Endothelial cell of umbilical vein (primary cell): ENCODE measurements around the gene ANKRD49. TPM values are rescaled to one million over a fixed set of nuclear protein-coding genes. Genes with fewer than 3 reads are reported as not detected.

Experiments
- BruUV-seq: library from RNA; stranded (reverse); fragments of 400-500 nt; replicated peaks from 2 replicates; lab custom pipeline; 2021; lab: Mats Ljungman, UMichigan
- CTCF ChIA-PET: fragments of 300-600, 350-600 bp; sonication (Branson Sonifier 250); formaldehyde crosslinking; loops from one replicate; lab custom pipeline; 2021; ENCODE audit warnings: antibody characterized with exemption, inconsistent platforms; lab: Charles Lee
- POLR2A ChIA-PET: fragments of 300-600, 350-600 bp; sonication (Branson Sonifier 250); formaldehyde crosslinking; loops from one replicate; lab custom pipeline; 2021; ENCODE audit warnings: antibody characterized with exemption, inconsistent platforms; lab: Charles Lee
- DNase-seq: peaks from one replicate; pipeline ENCODE4 v3.0.0-alpha.2; 2011; ENCODE audit warnings: low read depth, low spot score
- FAIRE-seq: peaks from 2 replicates; lab custom pipeline; 2011; peaks lifted over from hg19 to GRCh38; lab: Jason Lieb, UNC
- H2AFZ ChIP-seq: 2 replicates; pipeline ENCODE4 v1.6.0; 2012; ENCODE audit warnings: low read depth, low read length, control low read depth, inconsistent platforms
- H3K27ac ChIP-seq: 2 replicates; pipeline ENCODE4 v1.5.1; 2011; ENCODE audit warnings: low read depth, mild to moderate bottlenecking, control low read depth, low read length, moderate library complexity; ENCODE audit not compliant: insufficient read depth
- H3K27me3 ChIP-seq, 2 experiments: 2 replicates each; pipeline versions ENCODE4 v1.6.0 to v1.6.1; 2011; ENCODE audit warnings: low read length in 2 of 2, mixed read lengths in 1 of 2; ENCODE audit not compliant: control insufficient read depth in 2 of 2, insufficient read depth in 2 of 2
- H3K36me3 ChIP-seq, 2 experiments: 2 replicates in 1 of 2; 3 replicates in 1 of 2; pipeline ENCODE4 v1.5.1; 2011; ENCODE audit warnings: low read length in 2 of 2, mild to moderate bottlenecking in 1 of 2, moderate library complexity in 1 of 2; ENCODE audit not compliant: control insufficient read depth in 2 of 2, insufficient read depth in 2 of 2; ENCODE audit errors: extremely low read depth in 1 of 2
- H3K4me1 ChIP-seq: 3 replicates; pipeline ENCODE4 v1.5.1; 2011; ENCODE audit warnings: mild to moderate bottlenecking, low read length; ENCODE audit not compliant: control insufficient read depth, insufficient read depth; ENCODE audit errors: extremely low read depth
- H3K4me2 ChIP-seq: 2 replicates; pipeline ENCODE4 v1.6.1; 2011; ENCODE audit warnings: low read length, control low read depth, mixed read lengths; ENCODE audit not compliant: insufficient read depth
- H3K4me3 ChIP-seq, 3 experiments: fragments of 200-600 bp in 1 of 3; sonication (generic), shearing (Covaris generic) in 1 of 3; replicated peaks in 1 of 3; 2 replicates each; pipeline ENCODE4 v1.5.1; 2011 to 2016; ENCODE audit warnings: control low read depth in 3 of 3, low read length in 3 of 3, mild to moderate bottlenecking in 2 of 3, inconsistent platforms in 1 of 3, low read depth in 1 of 3, moderate library complexity in 1 of 3; ENCODE audit not compliant: insufficient read depth in 1 of 3
- H3K79me2 ChIP-seq: 2 replicates; pipeline ENCODE4 v1.6.0; 2012; ENCODE audit warnings: low read length, inconsistent platforms; ENCODE audit not compliant: control insufficient read depth, insufficient read depth
- H3K9ac ChIP-seq: replicated peaks from 2 replicates; pipeline ENCODE3; 2011; ENCODE audit warnings: low read length, control low read depth; ENCODE audit not compliant: insufficient read depth; ENCODE audit errors: extremely low read depth
- H3K9me1 ChIP-seq: replicated peaks from 3 replicates; pipeline ENCODE4 v1.6.0; 2011; ENCODE audit warnings: mild to moderate bottlenecking, low read length; ENCODE audit not compliant: control insufficient read depth, insufficient read depth; ENCODE audit errors: extremely low read depth
- H3K9me3 ChIP-seq: replicated peaks from 2 replicates; pipeline ENCODE4 v1.5.1; 2012; ENCODE audit warnings: low read length, inconsistent platforms; ENCODE audit not compliant: control insufficient read depth, insufficient read depth
- H4K20me1 ChIP-seq: replicated peaks from 2 replicates; pipeline ENCODE3; 2011; ENCODE audit warnings: mild to moderate bottlenecking, low read length; ENCODE audit not compliant: control insufficient read depth, insufficient read depth; ENCODE audit errors: extremely low read depth
- CTCF ChIP-seq, 2 donors: IDR thresholded peaks; 1 replicate in 1 of 2; 2 replicates in 1 of 2; pipeline ENCODE4 v1.5.1; 2011; ENCODE audit warnings: low read length in 2 of 2, mild to moderate bottlenecking in 2 of 2, moderate library complexity in 2 of 2, control low read depth in 1 of 2, inconsistent platforms in 1 of 2, low read depth in 1 of 2; ENCODE audit not compliant: insufficient read depth in 1 of 2; ENCODE audit errors: extremely low read depth in 1 of 2
- EZH2 ChIP-seq: IDR thresholded peaks from 2 replicates; pipeline ENCODE4 v1.6.1; 2012; ENCODE audit warnings: borderline replicate concordance, low read depth, mild to moderate bottlenecking, moderate library complexity, low read length, inconsistent platforms; ENCODE audit not compliant: severe bottlenecking
- FOS ChIP-seq: IDR thresholded peaks from 2 replicates; pipeline ENCODE4 v1.6.1; 2011; ENCODE audit warnings: mild to moderate bottlenecking, low read length, moderate library complexity, borderline replicate concordance; ENCODE audit not compliant: insufficient read depth
- GATA2 ChIP-seq: IDR thresholded peaks from 2 replicates; pipeline ENCODE4 v1.7.0; 2011; ENCODE audit warnings: low read depth, mild to moderate bottlenecking, moderate library complexity, mixed read lengths, low read length; ENCODE audit not compliant: insufficient read length, insufficient read depth
- JUN ChIP-seq: IDR thresholded peaks from 2 replicates; pipeline ENCODE4 v1.6.1; 2011; ENCODE audit warnings: borderline replicate concordance, low read depth; ENCODE audit not compliant: insufficient read length, insufficient read depth
- POLR2AphosphoS5 ChIP-seq: IDR thresholded peaks from 2 replicates; pipeline ENCODE4 v1.6.1; 2012; ENCODE audit warnings: low read depth, mild to moderate bottlenecking, control low read depth, low read length, moderate library complexity; ENCODE audit not compliant: insufficient read depth
- dilution Hi-C: fragments of 300-500 bp; cut with MboI; formaldehyde crosslinking; loops from one replicate; pipeline ENCODE4 v1.15.0; 2019; ENCODE audit warnings: low sequenced_read_pairs; ENCODE audit not compliant: extremely low pct_ligation_motif_present
- intact Hi-C: fragments of 100-400 bp; cut with micrococcal nuclease; formaldehyde crosslinking; loops from one replicate; pipeline ENCODE4 v1.10.0; 2022
- polyA plus RNA-seq, 4 experiments: library from polyadenylated mRNA; depleted of rRNA in 3 of 4; stranded (reverse) in 3 of 4; unstranded in 1 of 4; fragments of >200 nt; gene quantifications; 2 replicates each; pipeline versions ENCODE4 v1.2.1 to v1.2.3, GENCODE V29; 2011 to 2012; ENCODE audit warnings: missing spikeins in 1 of 4
- total RNA-seq: library from RNA; stranded (reverse); gene quantifications from 2 replicates; pipeline ENCODE4 v1.2.3, GENCODE V29; 2021

ANKRD49 gene
- total and polyA plus RNA-seq, 2 donors (not counting 3 experiments of a cell fraction or from before 2014, with no cell fraction given), result 6.0 to 7.6 TPM

- DNase-seq (no peak), FAIRE-seq (no peak)
- BruUV-seq, result no TSS peak
- Histone ChIP-seq H4K20me1 (no peaks in the 10 kb centered on the region), H3K27me3 (peaks cover 15 to 28% of the 10 kb centered on the region in 2 experiments), H3K9me1 (no peaks in the 10 kb centered on the region), H3K4me1 (no peaks in the 10 kb centered on the region), H3K36me3 (no peaks in the 10 kb centered on the region), H3K27ac (no peak overlapping the region), H3K9me3 (no peaks in the 10 kb centered on the region), H3K9ac (no peak overlapping the region), H2AFZ (no peak overlapping the region), H3K4me2 (no peak overlapping the region), H3K79me2 (no peaks in the 10 kb centered on the region), H3K4me3 (no peak overlapping the region)
- ChIA-PET CTCF (no interaction called here), POLR2A (no interaction called here)
- no peak for TF ChIP-seq GATA2
- no peak for TF ChIP-seq POLR2AphosphoS5
- no peak for TF ChIP-seq JUN
- no peak for TF ChIP-seq EZH2
- no peak for TF ChIP-seq CTCF (IDR thresholded peaks at IDR 0.05; ENCODE audit: extremely low read depth in 1 of 2, insufficient read depth in 1 of 2, low read depth in 1 of 2, low read length in 2 of 2)
- no peak for TF ChIP-seq FOS
- intact Hi-C loops, result no loop called here
- dilution Hi-C loops, result no loop called here
These were observed 43.3 kb downstream of the ANKRD49 start for GRCh38 chr11:94537031-94537600.
